ENCODE data around the gene PPP1R16B.
A peak's percentile ranks its signal among the peaks of the same experiment; 100 is the strongest.

The PPP1R16B gene

GRCh38 chr20:38805502-38805957, at the start of gene PPP1R16B:
Gene PPP1R16B (plus strand): TSS chr20:38805697. CDS start chr20:38835926, 30,229 bp downstream.
- DNase-seq (ENCODE audit: low read depth) = peak; percentile 59

- DNase-seq (ENCODE audit: low read depth) = no peak
These were observed 48.2 kb upstream of the PPP1R16B start for GRCh38 chr20:38757145-38757775.

- no peak for DNase-seq (ENCODE audit: low read depth)
These were observed 46.4 kb upstream of the PPP1R16B start for GRCh38 chr20:38759106-38759505.

GRCh38 chr20:38760978-38761377, 44.5 kb upstream of the PPP1R16B start:
- no peak for DNase-seq (ENCODE audit: low read depth)

GRCh38 chr20:38762174-38762573, 43.3 kb upstream of the PPP1R16B start:
- no peak for DNase-seq (ENCODE audit: low read depth)

- no peak for DNase-seq (ENCODE audit: low read depth)
These were observed 41.9 kb upstream of the PPP1R16B start for GRCh38 chr20:38763616-38764015.

- no peak for DNase-seq (ENCODE audit: low read depth)
These were observed 40.8 kb upstream of the PPP1R16B start for GRCh38 chr20:38764567-38765318.

- no peak for DNase-seq (ENCODE audit: low read depth)
These were observed 39.4 kb upstream of the PPP1R16B start for GRCh38 chr20:38766071-38766470.

- DNase-seq (ENCODE audit: low read depth) = no peak
These were observed 35.9 kb upstream of the PPP1R16B start for GRCh38 chr20:38769376-38770295.

GRCh38 chr20:38770546-38770945, 35.0 kb upstream of the PPP1R16B start:
- DNase-seq (ENCODE audit: low read depth) = no peak

GRCh38 chr20:38770970-38771369, 34.5 kb upstream of the PPP1R16B start:
- no peak for DNase-seq (ENCODE audit: low read depth)

GRCh38 chr20:38771621-38772020, 33.9 kb upstream of the PPP1R16B start:
- DNase-seq (ENCODE audit: low read depth) = no peak

GRCh38 chr20:38774167-38774566, 31.3 kb upstream of the PPP1R16B start:
- DNase-seq (ENCODE audit: low read depth) = no peak

GRCh38 chr20:38776363-38776762, 29.1 kb upstream of the PPP1R16B start:
- no peak for DNase-seq (ENCODE audit: low read depth)

- DNase-seq (ENCODE audit: low read depth) = no peak
These were observed 26.0 kb upstream of the PPP1R16B start for GRCh38 chr20:38779247-38780097.

GRCh38 chr20:38782275-38782674, 23.2 kb upstream of the PPP1R16B start:
- no peak for DNase-seq (ENCODE audit: low read depth)

- no peak for DNase-seq (ENCODE audit: low read depth)
These were observed 17.6 kb upstream of the PPP1R16B start for GRCh38 chr20:38787870-38788269.

- no peak for DNase-seq (ENCODE audit: low read depth)
These were observed 15.8 kb upstream of the PPP1R16B start for GRCh38 chr20:38789503-38790199.

- DNase-seq (ENCODE audit: low read depth) = no peak
These were observed 15.1 kb upstream of the PPP1R16B start for GRCh38 chr20:38790200-38791053.

GRCh38 chr20:38791291-38791690, 14.2 kb upstream of the PPP1R16B start:
- DNase-seq (ENCODE audit: low read depth) = no peak
